HEK293T (cell line): ENCODE measurements around the gene PAK5.

Experiments used
- CTCF ChIA-PET: fragments of 350-600 bp; formaldehyde crosslinking; extraction: SDS; loops from one replicate; lab custom pipeline; 2021; ENCODE audit warnings: antibody characterized with exemption, inconsistent platforms; lab: Yijun Ruan, JAX
- POLR2A ChIA-PET: fragments of 350-600 bp; formaldehyde crosslinking; extraction: SDS; loops from one replicate; lab custom pipeline; 2020; ENCODE audit warnings: antibody characterized with exemption, inconsistent platforms; lab: Yijun Ruan, JAX
- DNase-seq: peaks from one replicate; pipeline ENCODE4 v3.0.0; 2012; ENCODE audit warnings: mixed read lengths; ENCODE audit errors: extremely low spot score
- ARNT ChIP-seq: fragments of 450-650 bp; IDR thresholded peaks from 2 replicates; pipeline ENCODE4 v1.6.1; 2017; ENCODE audit warnings: mild to moderate bottlenecking
- BHLHE40 ChIP-seq: fragments of 450-650 bp; IDR thresholded peaks from 2 replicates; pipeline ENCODE4 v1.6.1; 2016; ENCODE audit warnings: mild to moderate bottlenecking, moderate library complexity, borderline replicate concordance
- CTBP1 ChIP-seq: fragments of 450-650 bp; IDR thresholded peaks from 2 replicates; pipeline ENCODE4 v1.6.1; 2016; ENCODE audit warnings: borderline replicate concordance
- ELF4 ChIP-seq: fragments of 450-650 bp; IDR thresholded peaks from 2 replicates; pipeline ENCODE4 v1.6.1; 2017; ENCODE audit warnings: antibody characterized with exemption
- FOXA1 ChIP-seq: fragments of 450-650 bp; IDR thresholded peaks from 2 replicates; pipeline ENCODE4 v1.6.1; 2016; ENCODE audit warnings: mild to moderate bottlenecking
- FOXK2 ChIP-seq: fragments of 450-650 bp; IDR thresholded peaks from 2 replicates; pipeline ENCODE4 v1.6.1; 2016; ENCODE audit warnings: mild to moderate bottlenecking
- FOXM1 ChIP-seq: fragments of 450-650 bp; IDR thresholded peaks from 2 replicates; pipeline ENCODE4 v1.6.1; 2017; ENCODE audit warnings: mild to moderate bottlenecking, borderline replicate concordance
- HDGF ChIP-seq: fragments of 450-650 bp; IDR thresholded peaks from 2 replicates; pipeline ENCODE4 v1.6.1; 2017; ENCODE audit warnings: antibody characterized with exemption, borderline replicate concordance
- L3MBTL2 ChIP-seq: fragments of 450-650 bp; conservative IDR thresholded peaks from 2 replicates; pipeline ENCODE4 v1.6.1; 2016; ENCODE audit warnings: mild to moderate bottlenecking
- LEF1 ChIP-seq: fragments of 450-650 bp; IDR thresholded peaks from 2 replicates; pipeline ENCODE4 v1.6.1; 2017; ENCODE audit warnings: mild to moderate bottlenecking, borderline replicate concordance
- NFRKB ChIP-seq: fragments of 450-650 bp; IDR thresholded peaks from 2 replicates; pipeline ENCODE4 v1.6.1; 2016; ENCODE audit warnings: mild to moderate bottlenecking, moderate library complexity
- SP1 ChIP-seq: fragments of 450-650 bp; IDR thresholded peaks from 2 replicates; pipeline ENCODE4 v1.6.1; 2017
- SUZ12 ChIP-seq: fragments of 450-650 bp; IDR thresholded peaks from 2 replicates; pipeline ENCODE4 v1.6.1; 2016; ENCODE audit warnings: mild to moderate bottlenecking
- TARDBP ChIP-seq: fragments of 450-650 bp; IDR thresholded peaks from 2 replicates; pipeline ENCODE4 v1.6.1; 2016
- ZNF384 ChIP-seq: fragments of 450-650 bp; IDR thresholded peaks from 2 replicates; pipeline ENCODE4 v1.6.1; 2016
- TF ChIP-seq, protein P1 (sequence below): fragments of 450-650 bp; IDR thresholded peaks from 2 replicates; pipeline ENCODE4 v1.6.1; 2016

The PAK5 gene

GRCh38 chr20:9615118-9615517 is 223.8 kb downstream of the PAK5 start:
- ChIA-PET POLR2A (no interaction called here), CTCF (no interaction called here)
- no peak for DNase-seq
- TF ChIP-seq HDGF: no peak
- TF ChIP-seq ELF4: no peak
- no peak for TF ChIP-seq NFRKB
- no peak for TF ChIP-seq FOXM1
- TF ChIP-seq L3MBTL2: no peak
- TF ChIP-seq, protein P1, sequence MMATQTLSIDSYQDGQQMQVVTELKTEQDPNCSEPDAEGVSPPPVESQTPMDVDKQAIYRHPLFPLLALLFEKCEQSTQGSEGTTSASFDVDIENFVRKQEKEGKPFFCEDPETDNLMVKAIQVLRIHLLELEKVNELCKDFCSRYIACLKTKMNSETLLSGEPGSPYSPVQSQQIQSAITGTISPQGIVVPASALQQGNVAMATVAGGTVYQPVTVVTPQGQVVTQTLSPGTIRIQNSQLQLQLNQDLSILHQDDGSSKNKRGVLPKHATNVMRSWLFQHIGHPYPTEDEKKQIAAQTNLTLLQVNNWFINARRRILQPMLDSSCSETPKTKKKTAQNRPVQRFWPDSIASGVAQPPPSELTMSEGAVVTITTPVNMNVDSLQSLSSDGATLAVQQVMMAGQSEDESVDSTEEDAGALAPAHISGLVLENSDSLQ: no peak
- no peak for TF ChIP-seq CTBP1
- TF ChIP-seq TARDBP: no peak
- TF ChIP-seq ARNT: no peak
- no peak for TF ChIP-seq LEF1
- no peak for TF ChIP-seq FOXK2
- TF ChIP-seq BHLHE40: no peak
- TF ChIP-seq ZNF384: no peak
- TF ChIP-seq SP1: no peak
- no peak for TF ChIP-seq SUZ12
- no peak for TF ChIP-seq FOXA1

DNA sequence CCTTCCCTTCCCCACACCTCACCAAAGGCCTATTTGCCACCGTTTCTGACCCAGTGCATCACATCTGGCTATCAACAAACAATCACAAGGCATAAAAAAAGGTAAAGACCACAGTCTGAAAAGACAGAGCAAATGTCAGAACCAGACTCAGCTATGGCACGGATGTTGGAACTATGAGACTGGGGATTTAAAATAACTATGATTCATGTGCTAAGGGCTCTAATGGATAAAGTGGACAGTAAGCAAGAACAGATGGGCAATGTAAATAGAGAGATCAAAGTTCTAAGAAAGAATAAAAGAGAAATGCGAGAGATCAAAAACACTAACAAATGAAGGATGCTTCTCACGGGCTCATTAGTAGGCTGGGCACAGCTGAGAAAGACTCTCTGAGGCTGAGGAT is 225.0 kb downstream of the PAK5 start:
- POLR2A ChIA-PET: no interaction called here
- TF ChIP-seq HDGF: no peak
- TF ChIP-seq, protein P1: no peak
- TF ChIP-seq ARNT: no peak
- TF ChIP-seq NFRKB: no peak
- TF ChIP-seq ELF4: no peak
- no peak for TF ChIP-seq FOXK2
- no peak for TF ChIP-seq BHLHE40
- no peak for TF ChIP-seq LEF1
- no peak for TF ChIP-seq FOXM1
- no peak for TF ChIP-seq SUZ12
- TF ChIP-seq SP1: no peak
- TF ChIP-seq CTBP1: no peak
- no peak for TF ChIP-seq ZNF384
- no peak for TF ChIP-seq L3MBTL2
- no peak for TF ChIP-seq FOXA1
- TF ChIP-seq TARDBP: no peak
- no peak for DNase-seq
- CTCF ChIA-PET: interaction anchor here (1.1 kb wide), 1 partner anchor 205 kb away, joined by 4 read pairs; no protein-coding TSS in a partner anchor

- TF ChIP-seq SP1: no peak
- TF ChIP-seq FOXK2: no peak
- TF ChIP-seq BHLHE40: no peak
- no peak for TF ChIP-seq NFRKB
- TF ChIP-seq, protein P1: no peak
- TF ChIP-seq CTBP1: no peak
- TF ChIP-seq ARNT: no peak
- no peak for TF ChIP-seq ZNF384
- no peak for TF ChIP-seq ELF4
- POLR2A ChIA-PET: no interaction called here
- CTCF ChIA-PET: interaction anchor here (0.5 to 2.8 kb wide), 2 partner anchors 204 to 230 kb away, joined by 3 to 42 read pairs; no protein-coding TSS in a partner anchor
- no peak for DNase-seq
Observed at GRCh38 chr20:9611921-9612320, 227.0 kb downstream of the PAK5 start.

DNA sequence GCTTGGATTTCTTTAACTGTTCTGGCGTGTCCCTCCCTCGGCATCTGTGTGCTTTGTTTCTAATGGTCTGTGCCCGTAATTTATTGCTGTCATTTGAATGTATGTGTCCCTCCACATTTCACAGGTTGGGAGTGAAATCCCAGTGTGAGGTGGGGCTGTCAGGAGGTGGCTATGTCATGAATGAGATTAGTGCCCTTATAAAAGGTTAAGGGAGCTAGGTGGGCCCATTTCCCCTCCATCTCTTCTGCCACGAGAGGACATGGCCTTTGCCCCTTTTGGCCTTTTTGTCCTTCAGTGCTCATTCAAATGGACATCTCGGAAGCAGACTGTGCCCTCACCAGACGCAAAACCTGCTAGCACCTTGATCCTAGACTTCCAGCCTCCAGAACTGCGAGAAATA is 228.2 kb downstream of the PAK5 start:
- no peak for DNase-seq
- TF ChIP-seq FOXA1 (no peak), FOXK2 (no peak)
- TF ChIP-seq, protein P1: no peak
- CTCF ChIA-PET: interaction anchor here (0.8 to 2.8 kb wide), 10 partner anchors 40 to 466 kb away, joined by 3 to 42 read pairs (median 4); no protein-coding TSS in a partner anchor
- POLR2A ChIA-PET: no interaction called here

DNA sequence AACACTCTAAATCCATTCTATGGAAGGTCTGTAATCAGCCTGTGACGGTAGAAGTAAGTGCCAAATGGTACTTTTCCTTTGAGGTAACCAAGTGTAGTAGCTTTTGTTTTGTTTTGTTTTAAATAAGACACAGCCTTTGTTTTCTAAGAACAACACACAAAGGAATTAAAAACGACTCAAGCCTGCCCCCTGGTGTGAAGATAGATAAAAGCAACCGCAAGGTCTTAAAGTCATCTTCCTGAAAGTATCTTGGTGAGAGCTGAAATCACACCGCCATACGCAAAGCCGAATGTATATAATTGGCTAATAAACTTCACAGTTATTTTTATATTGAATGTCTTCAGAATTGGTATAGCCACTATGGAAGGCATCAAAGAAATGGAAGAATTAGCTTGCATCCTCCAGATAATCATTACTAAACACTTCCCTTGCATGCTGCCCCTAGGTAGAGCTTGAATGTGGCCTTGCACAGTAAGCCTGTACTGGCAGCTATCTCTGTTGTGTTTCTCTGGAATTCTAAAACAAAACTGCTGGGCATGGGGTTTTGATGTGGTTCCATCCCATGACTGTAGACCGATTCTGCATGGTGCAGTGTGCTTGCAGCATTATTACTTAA is 228.9 kb downstream of the PAK5 start:
- ChIA-PET CTCF (interaction anchor here (0.7 to 2.8 kb wide), 12 partner anchors 39 to 743 kb away, joined by 3 to 42 read pairs (median 4); no protein-coding TSS in a partner anchor), POLR2A (no interaction called here)
- TF ChIP-seq BHLHE40 (no peak), FOXK2 (no peak), FOXM1 (no peak), NFRKB (no peak), TARDBP (no peak), SP1 (no peak), ELF4 (no peak), ARNT (no peak), ZNF384 (no peak), SUZ12 (no peak)
- TF ChIP-seq, protein P1: no peak
- DNase-seq: peak; percentile 42
